Measurements from ENCODE around the gene PTMA.
"Not testable (repeated sequence)": the region's sequence is repeated elsewhere in the genome, so short reads cannot be mapped to it uniquely, and the experiment has no call there.

The PTMA gene

DNA sequence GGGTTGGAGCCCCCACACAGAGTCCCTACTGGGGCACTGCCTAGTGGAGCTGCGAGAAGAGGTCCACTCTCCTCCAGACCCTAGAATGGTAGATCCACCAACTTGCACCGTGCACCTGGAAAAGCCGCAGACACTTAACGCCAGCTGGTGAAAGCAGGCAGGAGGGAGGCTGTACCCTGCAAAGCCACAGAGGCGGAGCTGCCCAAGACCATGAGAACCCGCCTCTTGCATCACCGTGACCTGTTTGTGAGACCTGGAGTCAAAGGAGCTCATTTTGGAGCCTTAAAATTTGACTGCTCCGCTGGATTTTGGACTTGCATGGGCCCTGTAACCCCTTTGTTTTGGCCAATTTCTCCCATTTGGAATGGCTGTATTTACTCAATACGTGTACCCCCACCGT is 40.7 kb downstream of the PTMA start:
- not testable (repeated sequence) for H4K12ac ChIP-seq (ENCODE audit: low read depth, low read length); H3K4me2 ChIP-seq (ENCODE audit: low read length); H3K4me3 ChIP-seq (ENCODE audit: low read depth, low read length); H2BK5ac ChIP-seq (ENCODE audit: low read depth, low read length, poor library complexity); H2AK5ac ChIP-seq (ENCODE audit: low read length); H3K36me3 ChIP-seq (ENCODE audit: control insufficient read depth in 1 of 2, insufficient read depth in 2 of 2, low read length in 2 of 2); H3K14ac ChIP-seq (ENCODE audit: low read length); H3K9ac ChIP-seq (ENCODE audit: low read length); H4K8ac ChIP-seq (ENCODE audit: low read depth, low read length); H3K79me2 ChIP-seq (ENCODE audit: control insufficient read depth, insufficient read depth, low read length, poor library complexity); H3K9me3 ChIP-seq (ENCODE audit: insufficient read depth, low read depth, low read length); H2BK12ac ChIP-seq (ENCODE audit: low read length); H3K27ac ChIP-seq (ENCODE audit: low read depth, low read length); H3K4ac ChIP-seq (ENCODE audit: low read depth, low read length); H3K23ac ChIP-seq (ENCODE audit: low read length); H3K18ac ChIP-seq (ENCODE audit: low read length); H3K27me3 ChIP-seq (ENCODE audit: insufficient read depth, low read length); DNase-seq; H2BK120ac ChIP-seq (ENCODE audit: insufficient read depth, low read length, poor library complexity); H3K4me1 ChIP-seq (ENCODE audit: control insufficient read depth in 1 of 2, insufficient read depth in 2 of 2, low read length in 2 of 2); H4K91ac ChIP-seq (ENCODE audit: low read depth, low read length); H2AFZ ChIP-seq (ENCODE audit: insufficient read depth, low read length, poor library complexity); H3K79me1 ChIP-seq (ENCODE audit: low read length)
- WGBS (ENCODE audit: extremely low coverage, insufficient coverage, insufficient read length) = no CpG with 5 or more reads among the region's 10 CpGs

GRCh38 chr2:231751042-231751815 is 42.9 kb downstream of the PTMA start:
- H4K12ac ChIP-seq (ENCODE audit: low read depth, low read length) = no peak overlapping the region
- no peaks in the 10 kb centered on the region for H3K79me2 ChIP-seq (ENCODE audit: control insufficient read depth, insufficient read depth, low read length, poor library complexity)
- DNase-seq = no peak
- H2BK12ac ChIP-seq (ENCODE audit: low read length) = no peak overlapping the region
- no peaks in the 10 kb centered on the region for H3K36me3 ChIP-seq (ENCODE audit: control insufficient read depth in 1 of 2, insufficient read depth in 2 of 2, low read length in 2 of 2)
- no peak overlapping the region for H3K4me2 ChIP-seq (ENCODE audit: low read length)
- no peaks in the 10 kb centered on the region for H3K27me3 ChIP-seq (ENCODE audit: insufficient read depth, low read length)
- H4K8ac ChIP-seq (ENCODE audit: low read depth, low read length) = no peak overlapping the region
- H4K91ac ChIP-seq (ENCODE audit: low read depth, low read length) = no peak overlapping the region
- no peak overlapping the region for H3K23ac ChIP-seq (ENCODE audit: low read length)
- H2BK5ac ChIP-seq (ENCODE audit: low read depth, low read length, poor library complexity) = no peak overlapping the region
- H3K4me1 ChIP-seq (ENCODE audit: control insufficient read depth in 1 of 2, insufficient read depth in 2 of 2, low read length in 2 of 2) = no peaks in the 10 kb centered on the region
- H3K14ac ChIP-seq (ENCODE audit: low read length) = no peak overlapping the region
- H3K9ac ChIP-seq (ENCODE audit: low read length) = no peak overlapping the region
- H2BK120ac ChIP-seq (ENCODE audit: insufficient read depth, low read length, poor library complexity) = no peak overlapping the region
- H3K18ac ChIP-seq (ENCODE audit: low read length) = no peak overlapping the region
- no peaks in the 10 kb centered on the region for H3K9me3 ChIP-seq (ENCODE audit: insufficient read depth, low read depth, low read length)
- H3K4ac ChIP-seq (ENCODE audit: low read depth, low read length) = no peak overlapping the region
- H3K27ac ChIP-seq (ENCODE audit: low read depth, low read length) = no peak overlapping the region
- H2AFZ ChIP-seq (ENCODE audit: insufficient read depth, low read length, poor library complexity) = no peak overlapping the region
- no peaks in the 10 kb centered on the region for H3K79me1 ChIP-seq (ENCODE audit: low read length)
- WGBS (ENCODE audit: extremely low coverage, insufficient coverage, insufficient read length) = no CpG with 5 or more reads among the region's 4 CpGs
- no peak overlapping the region for H2AK5ac ChIP-seq (ENCODE audit: low read length)
- H3K4me3 ChIP-seq (ENCODE audit: low read depth, low read length) = no peak overlapping the region

DNA sequence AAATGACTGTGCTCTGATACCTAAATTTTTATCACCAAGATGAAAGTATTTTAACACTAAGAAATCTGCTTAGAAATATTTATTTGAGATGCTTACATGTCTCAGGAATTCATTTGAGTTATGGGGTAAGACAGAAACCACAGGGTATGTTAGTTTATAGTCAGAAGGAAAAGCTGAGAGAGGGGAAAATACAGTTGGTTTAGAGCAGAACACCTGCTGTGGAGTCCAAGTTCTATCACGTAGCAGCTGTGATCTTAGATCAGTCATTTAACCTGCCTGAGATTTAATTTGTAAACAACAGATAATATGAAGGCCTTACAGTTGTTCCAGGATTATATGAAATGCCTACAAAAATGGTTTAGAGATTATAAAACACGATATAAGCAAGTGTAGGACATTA is 43.7 kb downstream of the PTMA start:
- Histone ChIP-seq H3K4me1 (ENCODE audit: control insufficient read depth in 1 of 2, insufficient read depth in 2 of 2, low read length in 2 of 2) (no peaks in the 10 kb centered on the region), H3K23ac (ENCODE audit: low read length) (no peak overlapping the region), H4K91ac (ENCODE audit: low read depth, low read length) (no peak overlapping the region), H3K79me1 (ENCODE audit: low read length) (no peaks in the 10 kb centered on the region), H3K4me2 (ENCODE audit: low read length) (no peak overlapping the region), H3K27ac (ENCODE audit: low read depth, low read length) (no peak overlapping the region), H4K8ac (ENCODE audit: low read depth, low read length) (no peak overlapping the region), H3K4me3 (ENCODE audit: low read depth, low read length) (no peak overlapping the region), H2AFZ (ENCODE audit: insufficient read depth, low read length, poor library complexity) (no peak overlapping the region), H3K36me3 (ENCODE audit: control insufficient read depth in 1 of 2, insufficient read depth in 2 of 2, low read length in 2 of 2) (no peaks in the 10 kb centered on the region), H3K9ac (ENCODE audit: low read length) (no peak overlapping the region), H3K79me2 (ENCODE audit: control insufficient read depth, insufficient read depth, low read length, poor library complexity) (no peaks in the 10 kb centered on the region), H2AK5ac (ENCODE audit: low read length) (no peak overlapping the region), H3K14ac (ENCODE audit: low read length) (no peak overlapping the region), H3K27me3 (ENCODE audit: insufficient read depth, low read length) (no peaks in the 10 kb centered on the region), H2BK120ac (ENCODE audit: insufficient read depth, low read length, poor library complexity) (no peak overlapping the region), H3K18ac (ENCODE audit: low read length) (no peak overlapping the region), H4K12ac (ENCODE audit: low read depth, low read length) (no peak overlapping the region), H3K4ac (ENCODE audit: low read depth, low read length) (no peak overlapping the region), H2BK5ac (ENCODE audit: low read depth, low read length, poor library complexity) (no peak overlapping the region), H3K9me3 (ENCODE audit: insufficient read depth, low read depth, low read length) (no peaks in the 10 kb centered on the region), H2BK12ac (ENCODE audit: low read length) (no peak overlapping the region)
- no peak for DNase-seq
- WGBS (ENCODE audit: extremely low coverage, insufficient coverage, insufficient read length) = no CpG with 5 or more reads among the region's 2 CpGs

DNA sequence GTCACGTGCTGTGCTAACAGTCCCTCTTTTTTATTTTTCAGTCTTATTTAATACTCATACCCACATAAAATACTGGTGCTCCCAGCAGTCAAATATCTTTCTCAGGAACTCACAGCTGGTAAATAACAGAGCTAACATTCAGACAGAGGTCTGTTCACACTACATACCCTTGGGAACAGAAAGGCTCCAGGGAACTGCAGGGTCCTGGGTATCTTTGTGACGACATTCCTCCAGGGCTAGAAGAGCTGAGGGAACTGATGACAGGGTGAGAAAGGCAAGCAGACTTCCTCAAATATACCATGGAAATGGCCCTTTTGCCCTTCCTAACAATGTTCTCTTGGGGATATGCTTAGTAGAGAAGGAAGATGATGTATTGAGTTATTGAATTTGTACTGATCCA is 53.4 kb downstream of the PTMA start:
- Histone ChIP-seq H3K79me2 (ENCODE audit: control insufficient read depth, insufficient read depth, low read length, poor library complexity) (no peaks in the 10 kb centered on the region), H3K4ac (ENCODE audit: low read depth, low read length) (no peak overlapping the region), H4K12ac (ENCODE audit: low read depth, low read length) (no peak overlapping the region), H2BK120ac (ENCODE audit: insufficient read depth, low read length, poor library complexity) (no peak overlapping the region), H3K4me2 (ENCODE audit: low read length) (no peak overlapping the region), H2BK12ac (ENCODE audit: low read length) (no peak overlapping the region), H3K4me1 (ENCODE audit: control insufficient read depth in 1 of 2, insufficient read depth in 2 of 2, low read length in 2 of 2) (peaks cover 0 to 2% of the 10 kb centered on the region in 2 experiments), H4K91ac (ENCODE audit: low read depth, low read length) (no peak overlapping the region), H2AK5ac (ENCODE audit: low read length) (no peak overlapping the region), H3K9me3 (ENCODE audit: insufficient read depth, low read depth, low read length) (no peaks in the 10 kb centered on the region), H3K79me1 (ENCODE audit: low read length) (no peaks in the 10 kb centered on the region), H2AFZ (ENCODE audit: insufficient read depth, low read length, poor library complexity) (no peak overlapping the region), H3K27ac (ENCODE audit: low read depth, low read length) (no peak overlapping the region), H4K8ac (ENCODE audit: low read depth, low read length) (no peak overlapping the region), H3K18ac (ENCODE audit: low read length) (no peak overlapping the region), H3K4me3 (ENCODE audit: low read depth, low read length) (no peak overlapping the region), H3K36me3 (ENCODE audit: control insufficient read depth in 1 of 2, insufficient read depth in 2 of 2, low read length in 2 of 2) (no peaks in the 10 kb centered on the region), H3K14ac (ENCODE audit: low read length) (no peak overlapping the region), H3K9ac (ENCODE audit: low read length) (no peak overlapping the region), H2BK5ac (ENCODE audit: low read depth, low read length, poor library complexity) (no peak overlapping the region), H3K23ac (ENCODE audit: low read length) (no peak overlapping the region), H3K27me3 (ENCODE audit: insufficient read depth, low read length) (no peaks in the 10 kb centered on the region)
- WGBS (ENCODE audit: extremely low coverage, insufficient coverage, insufficient read length) = no CpG with 5 or more reads among the region's 2 CpGs
- DNase-seq = no peak
